Naive thymus-derived CD8-positive, alpha-beta T cell (primary cell): ENCODE data around the gene SIVA1. TPM values are rescaled to one million over a fixed set of nuclear protein-coding genes. Genes with fewer than 3 reads are reported as not detected.

ENCODE experiments used
- ATAC-seq, 2 donors: fragments of 150-1000 bp; cut with Tn5 transposase in 1 of 2; sonication (Bioruptor Pico), chemical (Tn5 transposase) in 1 of 2; 1 replicate in 1 of 2; 2 replicates in 1 of 2; pipeline ENCODE4 v1.10.0; 2021; ENCODE audit warnings: mild to moderate bottlenecking in 2 of 2, moderate library complexity in 2 of 2
- POLR2A ChIA-PET: fragments of 350-600 bp; sonication (Branson Sonifier 250); formaldehyde crosslinking; loops from one replicate; lab custom pipeline; 2021; ENCODE audit warnings: antibody characterized with exemption; lab: Charles Lee
- DNase-seq, 10 donors: peaks; one replicate each; pipeline versions ENCODE4 v3.0.0 to v3.0.0-alpha.2; 2020 to 2022
- H3K27ac Mint-ChIP-seq, 10 donors: one replicate each; pipeline ENCODE4 v1.8.0; 2020 to 2022; ENCODE audit warnings: mild to moderate bottlenecking in 10 of 10, mixed read lengths in 10 of 10, moderate library complexity in 4 of 10, inconsistent platforms in 1 of 10
- H3K27me3 Mint-ChIP-seq, 5 donors: one replicate each; pipeline ENCODE4 v1.8.0; 2021 to 2022; ENCODE audit warnings: mixed read lengths in 5 of 5
- H3K36me3 Mint-ChIP-seq, 3 donors: one replicate each; pipeline ENCODE4 v1.8.0; 2020 to 2022; ENCODE audit warnings: mixed read lengths in 3 of 3, mild to moderate bottlenecking in 2 of 3, inconsistent platforms in 1 of 3
- H3K4me1 Mint-ChIP-seq, 4 donors: one replicate each; pipeline ENCODE4 v1.8.0; 2021 to 2022; ENCODE audit warnings: mixed read lengths in 4 of 4
- H3K4me3 Mint-ChIP-seq, 10 donors: one replicate each; pipeline ENCODE4 v1.8.0; 2020 to 2022; ENCODE audit warnings: mild to moderate bottlenecking in 10 of 10, mixed read lengths in 10 of 10, moderate library complexity in 6 of 10, inconsistent platforms in 1 of 10
- H3K9me3 Mint-ChIP-seq, 9 donors: one replicate each; pipeline ENCODE4 v1.8.0; 2020 to 2022; ENCODE audit warnings: mixed read lengths in 9 of 9, mild to moderate bottlenecking in 3 of 9, inconsistent platforms in 1 of 9, moderate library complexity in 1 of 9
- polyA plus RNA-seq, 3 donors: library from polyadenylated mRNA; unstranded; fragments of 300-500 nt; fragmentation: Illumina TruSeq; gene quantifications; one replicate each; pipeline ENCODE4 v1.2.3, GENCODE V29; 2021
- total RNA-seq, 8 experiments: library from RNA in 2 of 8; stranded (reverse) in 2 of 8; gene quantifications; one replicate each; pipeline ENCODE4 v1.2.3 and lab custom pipeline; 2021 to 2026

The SIVA1 gene, protein sequence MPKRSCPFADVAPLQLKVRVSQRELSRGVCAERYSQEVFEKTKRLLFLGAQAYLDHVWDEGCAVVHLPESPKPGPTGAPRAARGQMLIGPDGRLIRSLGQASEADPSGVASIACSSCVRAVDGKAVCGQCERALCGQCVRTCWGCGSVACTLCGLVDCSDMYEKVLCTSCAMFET
- 10 to 100 TPM; 75.4 to 82.5 TPM for total RNA-seq
- polyA plus RNA-seq: 100 to 1,000 TPM; 248 to 297 (median 283) TPM
- 41.7 to 82.3 (median 70.6) reads per million in 6 experiments for total RNA-seq (lab: John Stamatoyannopoulos, UW)

DNA sequence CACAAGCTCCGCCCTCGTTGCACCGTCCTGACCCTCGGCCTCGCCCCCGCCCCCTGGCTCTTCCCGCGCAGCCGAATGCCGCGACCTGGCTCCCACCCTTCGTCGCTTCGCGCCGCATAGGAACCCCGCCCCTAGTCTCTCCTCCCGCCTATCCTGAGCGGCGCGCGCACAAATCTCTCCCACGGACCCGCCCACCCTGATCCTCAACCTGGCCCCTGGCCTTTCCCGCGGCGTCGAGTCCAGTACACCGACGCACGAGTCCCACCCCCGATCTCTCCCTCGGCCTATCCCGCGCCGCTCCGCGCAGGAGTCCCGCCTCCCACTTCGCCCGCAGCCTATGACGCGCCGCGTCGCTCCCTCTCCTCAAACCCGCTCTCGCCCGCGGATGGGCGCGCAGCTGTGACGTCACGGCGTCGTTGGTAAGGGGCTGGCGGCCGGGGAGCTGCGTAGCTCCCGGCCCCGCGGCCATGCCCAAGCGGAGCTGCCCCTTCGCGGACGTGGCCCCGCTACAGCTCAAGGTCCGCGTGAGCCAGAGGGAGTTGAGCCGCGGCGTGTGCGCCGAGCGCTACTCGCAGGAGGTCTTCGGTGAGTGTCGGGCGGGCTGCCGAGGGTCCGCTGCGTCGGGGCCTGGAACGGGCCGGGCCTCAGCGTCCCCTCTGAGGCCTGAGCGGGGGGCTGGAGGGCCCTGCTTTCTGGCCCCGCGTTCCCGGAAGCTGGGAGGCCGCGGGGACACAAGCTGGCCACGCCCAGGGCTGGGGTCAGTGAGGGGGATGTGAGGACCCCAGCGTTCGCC, at the start of gene SIVA1:
TSS of gene SIVA1 (plus strand) at position 413 of the 793 bp plus-strand sequence. CDS start at position 468, 55 bp downstream.
- ATAC-seq: peak; percentile 89 to 90
- Mint-ChIP-seq H3K4me3 (peak within 1 kb of the TSS; percentile 82 to 96 (median 90)), H3K27me3 (no peaks in the 10 kb centered on the region), H3K9me3 (no peaks in the 10 kb centered on the region), H3K4me1 (peaks cover 23 to 55% (median 50%) of the 10 kb centered on the region in 4 donors), H3K36me3 (peaks cover 0 to 14% (median 0%) of the 10 kb centered on the region in 3 donors), H3K27ac (peak within 1 kb of the TSS; percentile 75 to 96 (median 95))
- POLR2A ChIA-PET: interaction anchor here (0.6 to 2.5 kb wide), 22 partner anchors 12 to 737 kb away, joined by 3 to 18 read pairs (median 4); partner anchors contain the start of genes CDCA4, CLBA1, GPR132 and INF2
- DNase-seq: peak; percentile 97 to 100 (median 99)

DNA sequence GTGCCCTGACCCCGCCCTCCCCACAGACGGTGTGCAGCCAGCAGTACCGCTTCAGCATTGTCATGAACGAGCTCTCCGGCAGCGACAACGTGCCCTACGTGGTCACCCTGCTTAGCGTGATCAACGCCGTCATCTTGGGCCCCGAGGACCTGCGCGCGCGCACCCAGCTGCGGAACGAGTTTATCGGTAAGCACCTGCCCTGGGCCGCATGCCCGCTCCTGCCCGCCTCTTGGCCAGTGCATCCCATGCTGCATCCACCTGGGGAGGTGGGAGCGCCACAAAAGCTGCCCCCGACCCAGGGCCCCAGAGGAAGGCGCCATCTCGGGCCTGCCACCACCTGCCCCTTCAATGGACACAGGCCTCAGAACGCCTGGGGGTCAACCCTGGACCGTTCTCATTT, 49.7 kb upstream of the SIVA1 start:
- Mint-ChIP-seq H3K27ac (peak overlapping the region in 1 of 10 donors; percentile 57), H3K27me3 (no peaks in the 10 kb centered on the region), H3K4me3 (no peak overlapping the region), H3K36me3 (peaks cover 0 to 19% (median 0%) of the 10 kb centered on the region in 3 donors), H3K4me1 (peaks cover 0 to 3% (median 3%) of the 10 kb centered on the region in 4 donors), H3K9me3 (no peaks in the 10 kb centered on the region)
- no peak for ATAC-seq
- POLR2A ChIA-PET: interaction anchor here (0.7 kb wide), 1 partner anchor 12 kb away, joined by 3 read pairs; no protein-coding TSS in a partner anchor
- no peak for DNase-seq

DNA sequence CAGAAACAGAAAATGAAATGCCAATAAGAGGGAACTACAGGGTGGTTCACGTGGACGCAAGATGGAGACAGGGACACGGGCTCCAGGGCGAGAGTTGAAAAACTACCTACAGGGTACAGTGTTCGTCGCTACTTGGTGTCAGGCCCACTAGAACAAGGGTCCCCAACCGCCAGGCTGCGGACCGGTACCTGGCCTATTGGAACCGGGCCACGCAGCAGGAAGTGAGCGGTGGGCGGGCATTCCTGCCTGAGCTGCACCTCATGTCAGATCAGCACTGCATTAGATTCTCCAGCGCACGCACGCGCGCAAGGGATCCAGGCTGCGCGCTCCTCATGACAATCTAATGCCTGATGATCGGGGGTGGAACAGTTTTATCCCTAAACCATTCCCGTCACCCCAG, 48.7 kb upstream of the SIVA1 start:
- POLR2A ChIA-PET: interaction anchor here (0.8 to 1.5 kb wide), 2 partner anchors 9 to 16 kb away, joined by 3 to 5 read pairs; no protein-coding TSS in a partner anchor
- DNase-seq: no peak
- H3K27ac Mint-ChIP-seq: peak overlapping the region in 2 of 10 donors; percentile 34 to 50
- H3K27me3 Mint-ChIP-seq: no peaks in the 10 kb centered on the region
- H3K4me3 Mint-ChIP-seq: no peak overlapping the region
- H3K9me3 Mint-ChIP-seq: no peaks in the 10 kb centered on the region
- H3K36me3 Mint-ChIP-seq: peaks cover 0 to 19% (median 0%) of the 10 kb centered on the region in 3 donors
- H3K4me1 Mint-ChIP-seq: peaks cover 2 to 6% (median 3%) of the 10 kb centered on the region in 4 donors
- no peak for ATAC-seq

DNA sequence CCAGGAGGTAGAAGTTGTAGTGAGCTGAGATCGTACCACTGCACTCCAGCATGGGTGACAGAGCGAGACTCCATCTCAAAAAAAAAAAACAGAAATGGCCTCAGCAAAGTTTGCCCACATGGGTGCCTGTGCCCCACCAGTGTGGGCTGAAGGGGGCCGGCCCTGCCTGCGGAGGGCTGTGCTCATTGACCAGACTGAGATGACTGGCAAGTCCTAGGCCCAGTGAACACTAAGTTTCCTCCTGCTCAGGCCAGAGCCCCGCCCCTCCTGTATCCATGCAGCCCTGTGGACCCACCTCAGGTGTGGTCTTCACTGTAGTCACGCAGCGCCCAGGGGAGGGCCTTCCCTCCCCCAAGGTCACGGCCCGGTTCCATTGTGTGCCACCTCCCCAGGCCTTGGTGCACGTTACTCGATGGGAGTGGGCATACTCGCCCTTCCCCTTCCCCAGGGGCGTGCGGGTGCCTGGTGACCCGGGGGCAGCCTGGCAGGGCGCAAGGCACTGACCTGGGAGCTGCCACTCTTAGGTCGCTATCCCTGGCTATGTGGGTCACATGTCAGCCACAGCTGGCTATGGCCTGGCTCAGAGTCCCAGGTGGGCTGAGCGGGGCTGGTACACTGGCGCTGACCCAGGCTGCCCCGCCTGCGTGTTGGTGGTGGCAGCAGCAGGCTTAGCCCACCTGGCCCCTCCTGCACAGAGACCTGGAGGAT, 47.5 kb upstream of the SIVA1 start:
- no peak overlapping the region for H3K4me3 Mint-ChIP-seq
- ATAC-seq (peak in 1 of 2 donors; percentile 17), DNase-seq (no peak)
- peaks cover 0 to 19% (median 0%) of the 10 kb centered on the region in 3 donors for H3K36me3 Mint-ChIP-seq
- POLR2A ChIA-PET: interaction anchor here (0.8 to 1.5 kb wide), 3 partner anchors 10 to 40 kb away, joined by 3 to 5 read pairs (median 3); no protein-coding TSS in a partner anchor
- H3K9me3 Mint-ChIP-seq: no peaks in the 10 kb centered on the region
- peaks cover 2 to 6% (median 3%) of the 10 kb centered on the region in 4 donors for H3K4me1 Mint-ChIP-seq
- H3K27me3 Mint-ChIP-seq: no peaks in the 10 kb centered on the region
- peak overlapping the region in 2 of 10 donors; percentile 8 to 24 for H3K27ac Mint-ChIP-seq

DNA sequence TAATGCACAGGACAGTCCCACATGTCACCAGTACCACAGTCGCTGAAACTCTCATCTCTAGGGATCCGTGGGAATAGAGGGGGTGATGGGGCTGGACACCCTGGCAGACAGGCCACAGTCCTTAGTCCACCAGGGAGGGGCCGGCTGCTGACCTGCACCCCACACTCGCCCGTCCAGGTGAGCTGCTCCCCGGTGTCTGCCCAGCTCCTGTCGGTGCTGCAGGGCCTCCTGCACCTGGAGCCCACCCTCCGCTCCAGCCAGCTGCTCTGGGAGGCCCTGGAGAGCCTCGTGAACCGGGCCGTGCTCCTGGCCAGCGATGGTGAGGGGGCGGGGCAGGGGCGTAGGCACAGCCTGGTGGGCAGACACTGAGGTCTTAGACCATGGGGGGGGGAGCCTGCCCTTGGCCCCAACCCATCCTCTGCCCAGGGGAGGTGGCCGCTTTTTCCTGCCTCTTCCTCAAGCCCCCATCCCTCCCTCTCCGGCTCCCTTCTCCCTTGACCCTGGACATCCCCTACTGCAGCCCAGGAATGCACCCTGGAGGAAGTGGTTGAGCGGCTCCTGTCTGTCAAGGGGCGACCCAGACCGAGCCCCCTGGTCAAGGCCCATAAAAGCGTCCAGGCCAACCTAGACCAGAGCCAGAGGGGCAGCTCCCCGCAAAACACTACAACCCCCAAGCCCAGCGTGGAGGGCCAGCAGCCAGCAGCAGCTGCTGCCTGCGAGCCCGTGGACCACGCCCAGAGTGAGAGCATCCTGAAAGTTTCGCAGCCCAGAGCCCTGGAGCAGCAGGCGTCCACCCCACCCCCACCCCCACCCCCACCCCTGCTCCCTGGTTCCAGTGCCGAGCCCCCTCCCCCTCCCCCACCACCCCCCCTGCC, 46.0 kb upstream of the SIVA1 start:
- Mint-ChIP-seq H3K4me3 (no peak overlapping the region), H3K36me3 (peaks cover 0 to 14% (median 0%) of the 10 kb centered on the region in 3 donors), H3K27me3 (no peaks in the 10 kb centered on the region), H3K27ac (no peak overlapping the region), H3K9me3 (no peaks in the 10 kb centered on the region), H3K4me1 (peaks cover 2 to 6% (median 2%) of the 10 kb centered on the region in 4 donors)
- ATAC-seq (no peak), DNase-seq (no peak)
- POLR2A ChIA-PET: interaction anchor here (0.9 to 2.2 kb wide), 4 partner anchors 11 to 41 kb away, joined by 3 to 12 read pairs (median 7); no protein-coding TSS in a partner anchor

DNA sequence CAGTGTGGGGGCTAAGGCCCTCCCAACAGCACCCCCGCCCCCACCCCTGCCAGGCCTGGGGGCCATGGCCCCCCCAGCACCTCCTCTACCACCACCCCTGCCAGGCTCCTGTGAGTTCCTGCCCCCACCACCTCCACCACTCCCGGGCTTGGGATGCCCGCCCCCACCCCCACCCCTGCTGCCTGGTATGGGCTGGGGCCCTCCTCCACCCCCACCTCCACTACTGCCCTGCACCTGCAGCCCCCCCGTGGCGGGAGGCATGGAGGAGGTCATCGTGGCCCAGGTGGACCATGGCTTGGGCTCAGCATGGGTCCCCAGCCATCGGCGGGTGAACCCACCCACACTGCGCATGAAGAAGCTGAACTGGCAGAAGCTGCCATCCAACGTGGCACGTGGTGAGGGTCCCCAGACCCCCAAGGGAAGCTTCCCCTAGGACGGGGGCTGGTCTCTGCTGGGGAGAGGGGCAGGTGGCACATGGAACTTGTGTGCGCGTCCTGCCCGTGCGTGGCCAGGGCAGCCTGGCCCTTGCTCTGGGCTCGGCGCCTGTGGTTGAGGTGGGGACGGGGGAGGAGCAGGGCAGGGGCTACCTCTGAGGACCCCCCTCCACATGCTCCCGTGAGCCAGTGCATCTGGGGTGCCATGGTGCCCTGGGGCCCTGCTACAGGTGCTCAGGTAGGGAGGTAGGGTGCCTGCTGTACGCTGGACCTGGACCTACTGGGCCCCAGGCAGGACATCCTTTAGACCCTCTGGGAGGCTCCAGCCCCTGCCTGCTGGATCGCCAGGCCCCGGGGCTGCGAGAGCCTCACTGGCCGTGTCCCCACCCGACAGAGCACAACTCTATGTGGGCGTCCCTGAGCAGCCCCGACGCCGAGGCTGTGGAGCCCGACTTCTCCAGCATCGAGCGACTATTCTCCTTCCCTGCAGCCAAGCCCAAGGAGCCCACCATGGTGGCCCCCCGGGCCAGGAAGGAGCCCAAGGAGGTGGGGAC, 45.0 kb upstream of the SIVA1 start:
- Mint-ChIP-seq H3K27me3 (no peaks in the 10 kb centered on the region), H3K36me3 (peaks cover 0 to 12% (median 0%) of the 10 kb centered on the region in 3 donors), H3K4me3 (no peak overlapping the region), H3K9me3 (no peaks in the 10 kb centered on the region), H3K27ac (peak overlapping the region in 1 of 10 donors; percentile 14), H3K4me1 (peaks cover 2 to 6% (median 2%) of the 10 kb centered on the region in 4 donors)
- POLR2A ChIA-PET: interaction anchor here (0.9 to 2.2 kb wide), 5 partner anchors 12 to 42 kb away, joined by 3 to 12 read pairs (median 4); no protein-coding TSS in a partner anchor
- DNase-seq: no peak
- ATAC-seq: no peak

DNA sequence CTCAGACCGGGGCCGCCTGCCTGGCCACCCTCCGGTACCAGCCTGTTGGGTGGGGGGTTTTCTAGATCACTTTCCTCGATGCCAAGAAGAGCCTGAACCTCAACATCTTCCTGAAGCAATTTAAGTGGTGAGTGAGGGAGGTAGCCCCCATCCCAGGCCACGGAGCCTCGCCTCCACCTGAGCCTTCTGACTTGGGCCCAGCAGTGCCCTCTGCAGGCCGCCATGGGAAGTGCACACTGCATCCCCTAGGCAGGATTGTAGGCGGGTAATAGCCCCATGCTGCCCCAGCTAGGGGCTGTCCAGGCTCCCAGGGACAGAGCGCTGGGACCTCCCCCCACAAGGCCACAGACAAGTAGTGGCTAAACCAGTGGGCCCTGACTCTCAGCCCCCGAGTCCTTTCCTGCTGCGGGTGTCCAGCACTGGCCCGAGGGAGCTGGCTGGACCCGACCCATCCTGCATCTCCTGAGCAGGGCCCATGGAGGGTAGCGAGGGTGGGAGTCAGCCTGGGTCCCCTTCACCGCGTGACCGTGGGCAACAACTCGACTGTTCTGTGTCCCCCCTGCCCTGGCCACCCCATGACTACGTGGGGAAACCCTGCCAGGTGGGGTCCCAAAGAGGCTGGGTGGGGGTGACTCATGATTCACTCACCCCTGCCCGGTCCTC, 44.2 kb upstream of the SIVA1 start:
- Mint-ChIP-seq H3K27ac (peak overlapping the region in 4 of 10 donors; percentile 14 to 77 (median 32)), H3K9me3 (no peaks in the 10 kb centered on the region), H3K27me3 (no peaks in the 10 kb centered on the region), H3K4me1 (peaks cover 2 to 6% (median 2%) of the 10 kb centered on the region in 4 donors), H3K4me3 (no peak overlapping the region), H3K36me3 (peaks cover 0 to 13% (median 0%) of the 10 kb centered on the region in 3 donors)
- POLR2A ChIA-PET: interaction anchor here (1.0 to 2.4 kb wide), 6 partner anchors 13 to 43 kb away, joined by 3 to 12 read pairs (median 6); no protein-coding TSS in a partner anchor
- ATAC-seq: peak; percentile 90 to 94
- DNase-seq: peak; percentile 55 to 82 (median 72)

DNA sequence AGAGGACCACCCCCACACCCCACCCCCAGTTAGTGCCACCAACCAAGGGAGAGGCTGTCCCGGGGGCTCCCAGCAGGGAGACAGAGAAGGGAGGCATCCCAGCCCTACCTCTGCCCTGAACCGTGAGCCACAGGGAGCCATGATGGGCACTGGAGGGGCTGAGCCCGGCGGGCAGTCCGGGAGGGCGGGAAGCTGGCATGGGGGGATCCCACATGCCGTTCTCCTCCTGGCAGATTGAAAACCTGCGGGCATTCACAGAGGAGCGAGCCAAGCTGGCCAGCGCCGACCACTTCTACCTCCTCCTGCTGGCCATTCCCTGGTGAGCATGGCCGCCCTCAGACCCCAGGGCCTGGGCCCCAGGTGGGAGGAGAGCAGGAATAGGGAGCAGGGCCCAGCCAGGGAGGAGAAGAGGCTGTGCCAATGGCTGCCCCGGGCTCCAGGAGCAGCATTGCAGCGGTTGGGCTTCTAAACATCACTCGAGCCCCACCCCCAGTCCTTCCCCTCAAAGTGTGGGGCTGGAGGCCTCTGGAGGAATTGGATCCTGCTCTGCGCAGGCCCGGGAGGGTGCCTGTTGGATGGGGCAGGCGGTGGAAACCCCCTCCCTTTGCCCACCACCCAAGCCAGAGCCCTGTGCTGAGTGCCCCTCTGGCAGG, 43.4 kb upstream of the SIVA1 start:
- peaks cover 0 to 13% (median 0%) of the 10 kb centered on the region in 3 donors for H3K36me3 Mint-ChIP-seq
- no peaks in the 10 kb centered on the region for H3K9me3 Mint-ChIP-seq
- H3K27ac Mint-ChIP-seq: no peak overlapping the region
- DNase-seq (no peak), ATAC-seq (no peak)
- H3K4me1 Mint-ChIP-seq: peaks cover 2 to 6% (median 2%) of the 10 kb centered on the region in 4 donors
- POLR2A ChIA-PET: interaction anchor here (1.0 to 2.4 kb wide), 7 partner anchors 14 to 44 kb away, joined by 3 to 12 read pairs (median 4); no protein-coding TSS in a partner anchor
- H3K4me3 Mint-ChIP-seq: no peak overlapping the region
- no peaks in the 10 kb centered on the region for H3K27me3 Mint-ChIP-seq

DNA sequence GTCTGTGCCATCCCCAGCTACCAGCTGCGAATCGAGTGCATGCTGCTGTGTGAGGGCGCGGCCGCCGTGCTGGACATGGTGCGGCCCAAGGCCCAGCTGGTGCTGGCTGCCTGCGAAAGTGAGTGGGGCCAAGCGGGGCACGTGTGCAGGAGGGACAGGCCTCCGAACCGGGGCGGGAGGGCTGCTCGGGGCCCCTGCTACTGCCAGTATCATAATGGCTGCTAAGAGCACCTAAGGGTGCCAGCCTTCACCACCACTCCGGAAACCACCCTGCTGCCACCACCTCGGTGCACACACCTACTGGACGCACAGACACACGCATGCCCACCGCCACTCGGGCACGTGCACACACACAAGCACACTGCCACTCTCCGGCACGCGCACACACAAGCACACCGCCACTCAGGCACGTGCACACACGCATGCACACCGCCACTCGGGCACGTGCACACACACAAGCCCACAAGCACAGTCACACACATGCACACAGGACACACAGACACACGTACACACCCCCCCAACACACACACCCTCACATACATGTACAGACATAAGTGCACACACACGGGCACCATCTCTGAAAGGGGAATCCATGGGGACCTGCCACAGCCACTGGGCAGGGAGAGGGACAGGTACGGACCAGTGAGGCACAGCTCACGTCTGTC, 42.7 kb upstream of the SIVA1 start:
- H3K9me3 Mint-ChIP-seq: no peaks in the 10 kb centered on the region
- no peak overlapping the region for H3K4me3 Mint-ChIP-seq
- ATAC-seq (no peak), DNase-seq (no peak)
- no peaks in the 10 kb centered on the region for H3K27me3 Mint-ChIP-seq
- POLR2A ChIA-PET: interaction anchor here (1.1 to 2.4 kb wide), 2 partner anchors 15 to 32 kb away, joined by 4 to 9 read pairs; no protein-coding TSS in a partner anchor
- H3K36me3 Mint-ChIP-seq: peaks cover 0 to 16% (median 0%) of the 10 kb centered on the region in 3 donors
- peaks cover 2 to 6% (median 2%) of the 10 kb centered on the region in 4 donors for H3K4me1 Mint-ChIP-seq
- H3K27ac Mint-ChIP-seq: peak overlapping the region in 1 of 10 donors; percentile 17
